A673 (cell line): ENCODE measurements around the gene ATAD3C.

Experiments used
- EZH2 ChIP-seq: fragments of 200-600 bp; sonication (generic); IDR thresholded peaks from 2 replicates; pipeline ENCODE4 v1.6.1; 2017; ENCODE audit warnings: borderline replicate concordance, low read depth, mild to moderate bottlenecking, mixed read lengths, antibody characterized with exemption, low read length; ENCODE audit not compliant: poor library complexity, severe bottlenecking
- TF ChIP-seq, protein P1 (sequence below): fragments of 300-800, 200-600 bp; sonication (generic); conservative IDR thresholded peaks from 2 replicates; pipeline ENCODE4 v1.5.1; 2017; ENCODE audit warnings: low read depth, mild to moderate bottlenecking, antibody characterized with exemption, low read length, moderate library complexity, mixed read lengths

DNA sequence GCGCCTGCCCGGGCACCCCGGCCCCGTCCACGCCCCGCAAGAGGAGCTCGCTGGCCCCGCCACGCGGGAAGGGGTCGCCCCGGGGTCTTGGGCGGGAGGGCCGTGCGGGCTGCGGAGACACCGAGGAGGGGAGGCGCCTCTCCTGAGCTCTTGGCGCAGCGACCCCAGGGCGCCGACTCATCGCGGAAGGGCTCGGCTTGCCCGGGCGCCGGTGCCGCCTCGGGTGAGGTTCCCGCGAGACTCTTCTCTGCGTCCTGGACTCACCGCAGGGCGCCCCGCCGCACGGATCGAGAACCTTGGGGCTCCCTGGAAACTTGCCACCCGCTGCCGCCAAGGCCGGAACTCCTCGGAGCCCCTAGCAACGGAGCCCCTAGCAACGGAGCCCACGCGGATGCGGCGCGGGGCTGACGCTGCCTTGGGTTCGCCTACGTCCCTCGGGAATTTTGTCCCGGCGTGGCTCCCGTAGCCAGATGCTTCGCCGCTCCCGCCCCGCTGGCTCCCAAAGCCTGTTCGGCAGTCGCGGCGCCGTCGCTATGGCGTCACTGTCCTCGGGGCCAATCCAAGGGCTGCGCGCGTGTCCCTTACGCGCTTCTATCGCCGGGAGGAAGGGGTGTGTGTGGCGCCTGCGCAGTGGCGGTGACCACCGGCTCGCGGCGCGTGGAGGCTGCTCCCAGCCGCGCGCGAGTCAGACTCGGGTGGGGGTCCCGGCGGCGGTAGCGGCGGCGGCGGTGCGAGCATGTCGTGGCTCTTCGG lies 62.2 kb downstream of the ATAD3C start, which contains the start of gene ATAD3A:
- TF ChIP-seq, protein P1, sequence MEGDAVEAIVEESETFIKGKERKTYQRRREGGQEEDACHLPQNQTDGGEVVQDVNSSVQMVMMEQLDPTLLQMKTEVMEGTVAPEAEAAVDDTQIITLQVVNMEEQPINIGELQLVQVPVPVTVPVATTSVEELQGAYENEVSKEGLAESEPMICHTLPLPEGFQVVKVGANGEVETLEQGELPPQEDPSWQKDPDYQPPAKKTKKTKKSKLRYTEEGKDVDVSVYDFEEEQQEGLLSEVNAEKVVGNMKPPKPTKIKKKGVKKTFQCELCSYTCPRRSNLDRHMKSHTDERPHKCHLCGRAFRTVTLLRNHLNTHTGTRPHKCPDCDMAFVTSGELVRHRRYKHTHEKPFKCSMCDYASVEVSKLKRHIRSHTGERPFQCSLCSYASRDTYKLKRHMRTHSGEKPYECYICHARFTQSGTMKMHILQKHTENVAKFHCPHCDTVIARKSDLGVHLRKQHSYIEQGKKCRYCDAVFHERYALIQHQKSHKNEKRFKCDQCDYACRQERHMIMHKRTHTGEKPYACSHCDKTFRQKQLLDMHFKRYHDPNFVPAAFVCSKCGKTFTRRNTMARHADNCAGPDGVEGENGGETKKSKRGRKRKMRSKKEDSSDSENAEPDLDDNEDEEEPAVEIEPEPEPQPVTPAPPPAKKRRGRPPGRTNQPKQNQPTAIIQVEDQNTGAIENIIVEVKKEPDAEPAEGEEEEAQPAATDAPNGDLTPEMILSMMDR, result no peak
- TF ChIP-seq EZH2, result no peak
